Stimulated activated CD8-positive, alpha-beta memory T cell treated with anti-CD3 and anti-CD28 coated beads, Interleukin-15, amount 100 ng/mL, for 1 hour (primary cell): Measurements from ENCODE around the gene SLC22A31.

ENCODE experiments used
- DNase-seq: peaks from one replicate; pipeline ENCODE4 v3.0.0-alpha.2; 2020; ENCODE audit warnings: low read depth

The SLC22A31 gene

DNA sequence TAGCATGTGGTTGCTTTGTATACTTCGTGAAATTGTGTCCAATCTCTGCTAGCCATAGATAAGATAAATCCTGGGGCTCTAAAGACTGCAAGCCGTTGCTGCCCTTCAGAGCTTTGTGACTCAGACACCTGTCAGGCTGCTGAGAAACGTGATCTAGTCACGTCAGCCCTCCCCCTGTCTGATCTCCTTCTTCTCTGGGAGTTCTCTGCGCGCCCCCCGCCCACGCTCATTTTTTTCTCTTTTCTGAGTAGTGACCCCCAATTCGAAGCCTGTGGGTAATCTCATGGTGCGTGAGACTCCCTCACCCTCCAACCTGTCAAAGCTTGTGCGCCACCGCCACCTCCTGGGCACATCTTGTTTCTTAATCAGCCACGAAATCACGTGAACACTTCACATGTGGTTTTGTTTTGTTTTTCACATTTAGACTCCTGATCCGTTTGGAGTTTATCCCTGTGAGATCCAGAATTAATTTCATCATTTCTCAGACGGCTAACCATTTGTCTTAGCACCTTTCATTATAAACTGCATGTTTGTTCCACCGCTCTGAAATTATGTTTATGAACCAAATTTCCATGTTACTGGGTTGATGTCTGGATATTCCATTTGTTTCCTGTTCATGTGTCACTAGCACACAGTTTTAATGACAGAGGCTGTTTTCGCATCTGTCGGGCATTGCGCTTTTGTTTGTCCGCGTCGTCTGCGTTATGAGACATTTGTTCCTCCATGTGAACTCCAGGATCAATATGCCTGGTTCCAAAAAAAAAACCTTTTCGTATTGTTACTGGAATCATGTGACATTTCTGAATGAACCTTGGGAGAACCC is 16.2 kb upstream of the SLC22A31 start:
- DNase-seq = peak; percentile 72

- DNase-seq = no peak
Observed at GRCh38 chr16:89210904-89211515, 10.7 kb upstream of the SLC22A31 start.

- no peak for DNase-seq
Observed at GRCh38 chr16:89210165-89210903, 10.0 kb upstream of the SLC22A31 start.

DNA sequence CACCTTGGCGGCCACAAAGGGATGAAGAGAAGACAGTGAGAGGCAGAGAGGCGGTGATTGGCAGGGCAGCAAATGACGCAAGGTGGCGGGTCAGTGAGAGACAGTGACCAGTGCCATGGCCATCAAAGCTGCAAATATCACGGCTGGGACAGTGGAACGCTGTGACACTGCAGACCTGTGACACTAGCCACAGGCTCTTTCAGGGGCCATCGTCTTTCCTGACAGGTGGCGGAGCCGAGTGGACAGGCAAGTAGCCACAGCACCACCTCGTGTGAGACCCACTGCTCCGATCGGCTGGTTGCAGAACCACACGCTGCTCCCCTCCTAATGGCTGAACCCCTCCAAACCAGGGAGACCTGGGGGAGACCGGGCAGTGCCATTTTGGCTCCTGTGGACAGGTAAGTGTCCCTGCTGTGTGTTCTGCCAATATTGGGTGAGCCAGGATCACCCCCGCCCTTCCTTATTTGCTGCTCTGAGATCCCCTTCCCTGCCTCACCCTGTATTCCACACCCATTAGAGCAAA is 9.2 kb upstream of the SLC22A31 start:
- no peak for DNase-seq

DNA sequence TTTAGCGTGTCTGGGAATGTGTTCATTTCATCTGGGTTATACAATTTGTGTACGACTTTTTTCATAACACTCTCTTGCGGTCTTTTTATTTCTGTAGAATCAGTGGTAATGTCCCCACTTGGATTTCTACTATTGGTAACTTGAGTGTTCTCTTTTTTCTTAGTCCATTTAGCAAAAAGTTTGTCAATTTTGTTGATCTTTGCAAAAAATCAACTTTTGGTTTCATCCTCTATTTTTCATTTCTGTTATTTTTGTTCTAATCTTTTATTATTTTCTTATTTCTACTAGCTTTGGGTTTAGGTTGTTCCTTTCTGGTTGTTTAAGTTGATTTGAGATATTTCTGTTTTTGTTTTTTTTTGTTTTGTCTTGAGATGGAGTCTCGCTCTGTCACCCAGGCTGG is 7.7 kb upstream of the SLC22A31 start:
- no peak for DNase-seq

DNA sequence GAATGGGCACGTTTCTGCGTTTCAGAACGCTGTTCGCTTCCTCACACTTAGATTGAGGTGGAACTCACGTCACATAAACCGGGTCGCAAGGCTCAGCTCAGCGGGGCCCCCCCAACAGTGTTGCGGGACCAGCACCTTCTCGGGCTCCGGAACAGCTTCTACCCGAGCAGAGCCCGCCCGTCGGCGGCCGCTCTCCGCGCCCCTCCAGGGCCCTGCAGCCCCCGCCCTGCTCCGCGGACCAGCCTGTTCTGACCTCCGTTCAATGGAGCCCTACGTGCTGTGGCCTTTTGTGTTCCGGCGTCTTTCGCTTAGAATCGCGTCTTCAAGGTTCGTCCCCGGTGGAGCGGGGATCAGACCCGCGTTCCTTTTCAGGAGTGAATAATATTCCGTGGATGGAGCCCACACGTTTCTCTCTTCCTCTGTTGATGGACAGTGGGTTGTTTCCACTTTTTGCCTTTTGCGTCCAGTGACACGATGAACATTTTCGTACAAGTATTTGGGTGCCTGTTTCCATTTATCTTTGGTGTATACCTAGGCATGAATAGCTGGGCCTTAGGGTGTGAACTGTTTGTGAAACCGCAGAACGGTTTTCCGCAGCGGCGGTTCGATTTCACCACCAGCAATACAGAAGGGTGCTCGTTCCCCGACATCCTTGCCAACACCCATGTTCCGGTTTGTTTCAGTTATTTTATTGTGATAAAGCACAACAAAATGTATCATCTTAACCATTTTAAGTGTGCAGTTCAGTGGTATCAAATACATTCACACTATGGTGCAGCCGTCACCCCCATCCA is 2.3 kb upstream of the SLC22A31 start:
- DNase-seq = no peak

GRCh38 chr16:89201439-89202377 is 1.4 kb upstream of the SLC22A31 start:
- peak; percentile 49 for DNase-seq

DNA sequence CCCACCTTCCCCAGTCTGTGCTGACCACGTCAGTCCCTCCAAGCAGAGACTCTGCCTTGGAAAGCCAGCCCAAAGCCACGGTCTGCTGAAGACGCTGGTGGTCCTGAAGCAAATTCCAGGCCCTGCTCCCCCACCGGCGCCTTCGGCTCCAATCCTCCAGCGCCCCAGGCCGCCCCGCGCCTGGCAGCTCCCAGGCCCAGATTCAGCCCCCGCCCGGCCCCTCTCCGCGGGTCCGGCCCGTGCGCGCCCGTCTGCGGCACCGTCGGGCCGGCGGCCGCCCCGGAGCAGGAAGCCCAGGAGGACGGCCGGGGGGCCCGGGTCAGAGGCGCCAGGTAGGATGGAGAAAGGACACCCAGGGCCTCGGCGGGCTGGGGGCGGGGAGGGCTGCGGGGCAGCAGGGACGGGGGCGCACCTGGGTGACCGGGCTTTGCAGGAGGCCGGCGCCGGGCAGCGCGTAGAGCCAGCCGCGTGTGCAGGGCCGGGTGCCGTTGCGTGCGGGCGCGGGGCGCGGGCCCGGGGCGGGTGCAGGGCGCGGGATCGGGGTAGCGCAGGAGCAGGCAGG is 594 bp upstream of the SLC22A31 start:
- DNase-seq = no peak

DNA sequence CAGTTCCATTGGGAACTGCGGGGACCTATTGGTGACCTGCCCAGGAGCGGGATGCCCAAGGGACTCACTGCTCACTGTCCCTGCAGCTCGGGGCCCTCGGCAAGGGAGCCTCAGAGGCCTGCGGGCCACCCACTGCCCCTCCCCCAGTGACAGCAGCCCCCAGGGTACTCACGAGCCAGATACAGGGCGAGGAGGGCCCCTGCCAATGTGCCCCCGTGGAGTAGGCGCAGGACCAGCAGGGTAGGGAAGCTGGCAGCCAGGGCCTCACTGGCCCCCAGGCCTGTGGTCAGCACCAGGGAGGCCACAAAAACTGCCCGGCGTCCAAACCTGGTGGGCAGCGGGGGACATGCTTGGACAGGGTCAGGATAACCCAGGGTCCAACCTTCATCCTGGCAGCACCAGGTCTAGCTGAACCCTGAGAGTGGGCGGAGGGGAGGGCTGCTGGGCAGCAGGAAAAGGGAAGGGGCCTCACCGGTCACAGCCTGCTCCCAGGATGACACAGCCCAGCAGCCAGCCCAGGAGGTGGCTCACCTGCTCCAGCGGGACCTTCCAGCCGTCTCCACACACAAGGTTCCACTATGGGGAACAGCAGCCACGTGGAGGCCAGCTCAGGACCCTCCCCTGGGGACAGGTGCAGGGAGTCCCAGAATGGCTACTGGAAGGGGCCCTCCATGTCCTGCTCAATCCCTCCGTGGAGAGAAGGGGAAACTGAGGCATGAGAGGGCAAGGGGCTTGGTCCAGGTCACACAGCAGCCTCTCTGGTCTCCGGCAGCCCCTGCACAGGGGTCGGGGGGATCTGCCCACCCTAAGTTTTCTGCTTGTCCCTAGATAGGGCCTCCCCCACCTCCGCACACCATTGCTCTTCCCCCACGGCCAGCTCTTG is 855 bp downstream of the SLC22A31 start:
- DNase-seq = no peak

- no peak for DNase-seq
Observed at GRCh38 chr16:89198417-89199240, 1.7 kb downstream of the SLC22A31 start.

DNA sequence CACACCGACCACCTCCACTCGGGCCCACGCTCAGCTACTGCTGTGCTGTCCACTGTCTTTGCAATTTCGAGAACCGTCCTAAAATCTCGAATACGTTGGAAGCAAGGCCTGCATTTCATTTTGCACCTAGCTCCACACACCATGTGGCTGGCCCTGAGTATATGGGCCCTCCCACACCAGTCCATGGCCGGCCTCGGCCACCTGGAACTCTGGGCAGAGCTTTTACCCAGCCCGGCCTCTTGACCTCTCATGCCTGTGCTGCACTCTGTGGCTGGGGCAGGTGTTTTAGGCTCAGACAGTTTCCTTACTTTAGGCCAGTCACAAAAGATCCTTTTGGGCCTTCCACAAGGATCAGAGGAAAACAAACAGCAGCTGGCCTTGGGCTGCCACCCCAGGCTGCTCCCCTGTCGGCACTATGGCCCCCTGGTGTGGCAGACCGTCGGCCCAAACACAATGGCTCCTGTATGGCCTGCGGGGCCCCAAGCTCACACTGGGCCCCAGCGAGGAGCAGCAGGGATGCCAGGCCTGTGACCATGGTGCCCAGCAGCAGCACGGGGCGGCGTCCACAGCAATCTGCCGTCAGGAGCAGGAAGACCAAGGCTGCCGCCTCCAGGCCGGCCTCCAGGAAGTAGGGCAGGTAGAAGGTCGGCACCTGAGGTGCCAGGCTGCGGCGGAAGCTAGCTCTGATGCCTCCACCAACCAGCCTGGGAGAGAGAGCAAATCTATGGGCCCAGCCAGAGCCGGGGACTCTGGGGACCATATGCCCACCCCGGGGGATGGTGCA is 2.5 kb downstream of the SLC22A31 start:
- no peak for DNase-seq

GRCh38 chr16:89197033-89197632 is 3.2 kb downstream of the SLC22A31 start:
- no peak for DNase-seq

DNA sequence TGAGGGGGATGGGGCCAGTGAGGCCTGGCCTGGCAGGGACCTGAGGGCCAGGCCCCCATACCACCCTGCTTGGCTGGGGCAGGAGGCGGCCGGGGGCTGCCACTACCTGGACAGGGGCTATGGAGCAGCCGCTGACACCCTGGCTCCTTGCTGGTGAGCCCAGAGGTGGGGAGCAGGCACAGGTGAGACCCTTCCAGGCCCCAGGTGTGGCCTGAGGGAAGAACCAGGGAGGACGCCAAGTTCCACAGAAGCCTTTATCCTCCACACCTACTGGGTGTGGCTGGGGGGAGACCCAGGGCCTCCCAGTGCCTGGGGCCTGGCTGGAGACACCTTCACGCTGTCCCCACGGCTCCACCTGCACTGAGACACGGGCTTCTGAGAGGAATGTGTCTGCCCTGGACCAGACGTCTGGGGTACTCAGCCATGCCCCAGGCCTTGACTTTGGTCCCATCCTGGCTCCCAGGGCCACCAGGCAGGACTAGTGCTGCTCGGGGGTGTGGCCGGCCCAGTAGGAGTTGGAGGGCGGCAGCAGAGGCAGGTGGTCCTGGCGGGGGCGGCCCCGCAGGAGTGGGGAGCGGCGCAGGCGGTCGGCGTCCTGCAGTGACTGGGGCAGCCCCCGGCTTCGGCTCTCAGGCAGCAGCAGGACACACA is 4.7 kb downstream of the SLC22A31 start:
- no peak for DNase-seq

DNA sequence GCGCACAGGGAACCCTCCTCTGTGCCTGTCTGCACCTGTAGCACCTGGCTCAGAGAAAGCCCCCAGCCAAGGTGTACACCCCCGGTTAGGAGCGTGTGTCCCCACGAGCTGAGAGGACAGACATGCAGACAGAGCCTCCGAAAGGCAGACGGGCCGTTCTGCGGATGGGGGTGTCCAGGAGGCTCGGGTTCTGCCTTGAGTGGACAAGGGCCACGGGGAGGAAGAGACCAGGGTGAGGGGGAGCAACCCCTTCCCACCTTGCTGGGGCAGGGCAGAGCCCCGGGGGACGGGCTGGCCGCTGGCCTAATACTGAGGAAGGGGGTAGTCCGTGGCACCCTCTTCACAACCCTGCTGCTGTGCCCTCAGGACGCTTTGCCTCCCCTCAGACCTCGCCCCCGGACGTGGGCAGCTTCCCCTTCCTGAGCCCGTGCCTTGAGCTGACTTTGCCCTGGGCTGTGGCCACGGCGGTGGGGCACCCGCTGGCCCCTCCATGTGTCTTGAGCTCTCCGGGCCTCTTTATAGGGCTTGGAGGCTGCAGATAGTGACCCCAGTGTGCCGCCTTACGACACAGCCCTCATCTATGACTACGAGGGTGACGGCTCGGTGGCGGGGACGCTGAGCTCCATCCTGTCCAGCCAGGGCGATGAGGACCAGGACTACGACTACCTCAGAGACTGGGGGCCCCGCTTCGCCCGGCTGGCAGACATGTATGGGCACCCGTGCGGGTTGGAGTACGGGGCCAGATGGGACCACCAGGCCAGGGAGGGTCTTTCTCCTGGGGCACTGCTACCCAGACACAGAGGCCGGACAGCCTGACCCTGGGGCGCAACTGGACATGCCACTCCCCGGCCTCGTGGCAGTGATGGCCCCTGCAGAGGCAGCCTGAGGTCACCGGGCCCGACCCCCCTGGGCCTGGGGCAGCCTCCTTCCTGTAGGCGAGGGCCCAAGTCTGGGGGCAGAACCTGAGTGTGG is 5.7 kb downstream of the SLC22A31 start:
- DNase-seq = no peak

- no peak for DNase-seq
Observed at GRCh38 chr16:89193576-89194293, 6.6 kb downstream of the SLC22A31 start.
